ENCODE data around the gene ZNF672.

ZNF672 gene

DNA sequence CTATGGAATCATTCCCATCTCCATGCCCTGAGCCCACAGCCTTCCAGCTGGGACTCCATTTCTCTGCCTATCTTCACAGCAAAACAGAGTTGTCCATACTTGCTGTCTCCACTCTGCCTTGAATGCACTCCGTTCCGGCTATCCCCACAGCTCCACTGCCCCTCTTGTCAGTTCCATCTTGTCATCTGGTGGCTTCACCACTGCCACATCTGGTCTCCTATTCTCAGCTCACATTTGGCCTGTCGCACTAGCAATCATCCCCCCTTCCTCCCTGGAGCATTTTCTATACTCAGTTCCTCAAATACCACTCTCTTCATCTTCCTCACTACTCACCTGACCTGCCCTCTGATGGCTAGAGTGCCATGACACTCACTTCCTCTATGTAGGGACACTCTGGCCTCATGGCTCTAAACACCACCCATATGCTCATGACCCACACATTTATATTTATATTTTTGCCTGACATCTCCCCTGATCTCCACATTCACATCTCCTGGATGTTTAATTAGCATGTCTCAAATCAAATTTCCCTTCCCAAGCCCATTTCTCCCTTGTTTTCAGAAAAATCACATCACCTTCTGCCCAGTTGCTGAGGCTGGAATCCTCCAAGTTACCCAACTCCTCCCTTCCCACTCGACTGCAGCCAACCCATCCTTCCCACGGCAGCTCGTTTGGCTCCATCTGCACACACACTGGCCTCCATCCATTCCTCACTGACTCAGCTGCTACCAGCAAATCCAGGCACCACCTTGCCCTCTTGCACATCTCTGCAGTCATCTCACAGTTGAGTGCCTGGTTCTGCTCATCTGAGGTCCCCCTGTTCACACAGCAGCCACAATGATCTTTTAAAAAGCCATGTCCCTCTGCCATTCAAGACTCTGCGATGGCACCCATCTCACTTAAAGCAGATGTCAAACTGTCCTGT lies 14.7 kb downstream of the ZNF672 start:
- no peak for TF ChIP-seq EZH2phosphoT487 (IDR thresholded peaks at IDR 0.05; ENCODE audit: borderline replicate concordance, low read length)
- TF ChIP-seq, protein P1, sequence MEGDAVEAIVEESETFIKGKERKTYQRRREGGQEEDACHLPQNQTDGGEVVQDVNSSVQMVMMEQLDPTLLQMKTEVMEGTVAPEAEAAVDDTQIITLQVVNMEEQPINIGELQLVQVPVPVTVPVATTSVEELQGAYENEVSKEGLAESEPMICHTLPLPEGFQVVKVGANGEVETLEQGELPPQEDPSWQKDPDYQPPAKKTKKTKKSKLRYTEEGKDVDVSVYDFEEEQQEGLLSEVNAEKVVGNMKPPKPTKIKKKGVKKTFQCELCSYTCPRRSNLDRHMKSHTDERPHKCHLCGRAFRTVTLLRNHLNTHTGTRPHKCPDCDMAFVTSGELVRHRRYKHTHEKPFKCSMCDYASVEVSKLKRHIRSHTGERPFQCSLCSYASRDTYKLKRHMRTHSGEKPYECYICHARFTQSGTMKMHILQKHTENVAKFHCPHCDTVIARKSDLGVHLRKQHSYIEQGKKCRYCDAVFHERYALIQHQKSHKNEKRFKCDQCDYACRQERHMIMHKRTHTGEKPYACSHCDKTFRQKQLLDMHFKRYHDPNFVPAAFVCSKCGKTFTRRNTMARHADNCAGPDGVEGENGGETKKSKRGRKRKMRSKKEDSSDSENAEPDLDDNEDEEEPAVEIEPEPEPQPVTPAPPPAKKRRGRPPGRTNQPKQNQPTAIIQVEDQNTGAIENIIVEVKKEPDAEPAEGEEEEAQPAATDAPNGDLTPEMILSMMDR (IDR thresholded peaks at IDR 0.05; ENCODE audit: low read depth, low read length, poor library complexity, severe bottlenecking), result no peak
- Histone ChIP-seq H4K20me1 (ENCODE audit: control insufficient read depth, insufficient read depth, low read depth, low read length) (no peaks in the 10 kb centered on the region), H3K27ac (ENCODE audit: low read depth, low read length) (no peak overlapping the region)

DNA sequence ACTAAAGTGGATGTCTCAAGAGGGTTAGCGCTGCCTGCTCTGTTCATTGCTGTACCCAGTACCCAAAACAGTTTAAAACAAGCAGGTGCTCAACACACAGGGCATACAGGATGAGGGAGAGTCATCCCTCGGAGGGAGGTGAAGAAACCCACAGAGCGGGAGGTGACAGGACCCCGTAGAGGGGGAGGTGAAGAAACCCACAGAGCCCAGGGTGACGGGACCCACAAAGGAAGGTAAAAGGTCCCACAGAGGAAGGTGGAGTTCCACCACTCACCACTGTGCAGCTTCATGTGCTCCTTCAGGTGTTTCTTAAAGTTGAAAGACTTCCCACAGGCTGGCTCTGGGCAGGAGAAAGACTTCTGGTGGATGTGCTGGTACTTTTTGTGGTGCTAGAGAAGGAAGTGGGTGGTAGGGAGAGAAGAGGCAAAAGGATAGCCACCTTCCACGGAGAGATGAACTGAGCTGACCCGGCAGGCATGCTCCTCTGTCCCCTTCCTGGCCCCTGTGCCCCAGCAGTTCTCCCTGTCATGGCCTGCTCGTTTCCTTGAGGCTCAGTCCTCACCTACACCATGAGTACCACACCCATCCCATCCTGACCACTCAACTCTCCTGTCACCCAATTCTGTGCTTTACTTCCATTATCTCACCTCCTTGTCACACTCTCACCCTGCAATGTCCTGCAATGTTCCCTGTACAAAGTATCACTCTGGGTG lies 15.8 kb downstream of the ZNF672 start:
- Histone ChIP-seq H3K4me3 (ENCODE audit: low read length) (no peak overlapping the region), H4K20me1 (ENCODE audit: control insufficient read depth, insufficient read depth, low read depth, low read length) (no peaks in the 10 kb centered on the region), H3K27ac (ENCODE audit: low read depth, low read length) (no peak overlapping the region), H3K4me1 (ENCODE audit: control insufficient read depth, low read length) (peaks cover 35% of the 10 kb centered on the region), H3F3A (ENCODE audit: control insufficient read depth, insufficient read depth) (no peaks in the 10 kb centered on the region), H3K27me3 (ENCODE audit: control insufficient read depth, low read length) (no peaks in the 10 kb centered on the region), H3K79me2 (ENCODE audit: control insufficient read depth, low read length) (peaks cover 19% of the 10 kb centered on the region), H3K9me2 (replicated peaks; ENCODE audit: control insufficient read depth, low read length) (no peaks in the 10 kb centered on the region), H3K4me2 (ENCODE audit: low read length) (no peak overlapping the region), H3K36me3 (ENCODE audit: control insufficient read depth, low read length) (peaks cover 75% of the 10 kb centered on the region), H3K9me3 (ENCODE audit: control insufficient read depth, insufficient read depth, low read length) (no peaks in the 10 kb centered on the region)
- TF ChIP-seq, protein P1 (IDR thresholded peaks at IDR 0.05; ENCODE audit: low read depth, low read length, poor library complexity, severe bottlenecking), result no peak

More for the DNA sequence above, 14.7 kb downstream of the ZNF672 start:
- Histone ChIP-seq H3K4me1 (ENCODE audit: control insufficient read depth, low read length) (peaks cover 27% of the 10 kb centered on the region), H3F3A (ENCODE audit: control insufficient read depth, insufficient read depth) (no peaks in the 10 kb centered on the region), H3K9me2 (replicated peaks; ENCODE audit: control insufficient read depth, low read length) (no peaks in the 10 kb centered on the region), H3K36me3 (ENCODE audit: control insufficient read depth, low read length) (peaks cover 86% of the 10 kb centered on the region), H3K9me3 (ENCODE audit: control insufficient read depth, insufficient read depth, low read length) (no peaks in the 10 kb centered on the region), H3K27me3 (ENCODE audit: control insufficient read depth, low read length) (no peaks in the 10 kb centered on the region), H3K4me2 (ENCODE audit: low read length) (no peak overlapping the region), H3K79me2 (ENCODE audit: control insufficient read depth, low read length) (peaks cover 12% of the 10 kb centered on the region), H3K4me3 (ENCODE audit: low read length) (no peak overlapping the region)

DNA sequence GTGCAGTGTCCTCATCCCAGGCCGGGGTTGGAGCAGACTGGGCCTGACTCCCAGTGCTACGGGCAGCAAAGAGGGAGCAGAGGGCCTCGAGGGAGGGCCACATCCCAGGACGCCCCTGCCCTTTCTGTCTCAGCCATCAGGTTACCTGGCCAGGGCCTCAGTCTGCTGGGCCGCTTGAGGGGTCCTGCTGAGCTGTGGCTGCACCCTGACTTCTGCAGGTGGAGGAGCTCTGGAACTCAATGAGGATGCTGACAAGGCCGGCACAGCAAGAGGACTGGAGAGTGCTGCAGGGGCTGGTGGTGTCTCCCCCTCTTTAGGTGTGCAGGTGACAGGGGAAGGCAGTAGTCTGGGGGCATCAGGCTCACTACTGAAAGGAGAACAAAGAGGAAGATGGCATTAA lies 17.6 kb downstream of the ZNF672 start:
- Histone ChIP-seq H3K9me3 (ENCODE audit: control insufficient read depth, insufficient read depth, low read length) (no peaks in the 10 kb centered on the region), H3F3A (ENCODE audit: control insufficient read depth, insufficient read depth) (no peaks in the 10 kb centered on the region), H3K4me2 (ENCODE audit: low read length) (no peak overlapping the region), H3K4me3 (ENCODE audit: low read length) (no peak overlapping the region), H4K20me1 (ENCODE audit: control insufficient read depth, insufficient read depth, low read depth, low read length) (no peaks in the 10 kb centered on the region), H3K79me2 (ENCODE audit: control insufficient read depth, low read length) (peaks cover 19% of the 10 kb centered on the region), H3K9me2 (replicated peaks; ENCODE audit: control insufficient read depth, low read length) (no peaks in the 10 kb centered on the region), H3K27ac (ENCODE audit: low read depth, low read length) (no peak overlapping the region), H3K4me1 (ENCODE audit: control insufficient read depth, low read length) (peaks cover 44% of the 10 kb centered on the region), H3K27me3 (ENCODE audit: control insufficient read depth, low read length) (no peaks in the 10 kb centered on the region), H3K36me3 (ENCODE audit: control insufficient read depth, low read length) (peaks cover 58% of the 10 kb centered on the region)
- TF ChIP-seq, protein P1 (IDR thresholded peaks at IDR 0.05; ENCODE audit: low read depth, low read length, poor library complexity, severe bottlenecking), result no peak
- no peak for TF ChIP-seq EZH2phosphoT487 (IDR thresholded peaks at IDR 0.05; ENCODE audit: borderline replicate concordance, low read length)
